ENCODE data around the gene KCTD15.

KCTD15 gene

DNA sequence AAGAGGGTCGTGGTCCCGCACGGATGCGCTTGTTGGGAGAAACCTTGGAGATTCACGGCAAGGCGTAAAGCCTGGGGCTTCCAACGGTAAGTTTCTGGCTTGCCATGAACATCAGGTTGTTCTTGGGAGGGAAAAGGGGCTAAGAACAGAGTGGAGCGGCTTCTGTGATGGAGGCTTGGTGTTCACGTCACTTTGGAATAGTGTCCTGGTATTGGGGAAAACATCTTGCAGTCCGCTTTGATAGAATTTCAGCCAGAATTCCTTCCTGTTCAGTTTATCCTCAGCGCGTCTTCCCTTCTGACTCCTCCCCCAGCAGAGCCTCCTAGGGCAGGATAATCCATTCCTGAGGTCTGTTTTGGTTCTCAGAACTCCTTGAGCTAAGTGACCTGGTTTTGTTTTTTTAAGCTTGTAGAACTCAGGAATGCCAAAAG lies 2.0 kb downstream of the KCTD15 start:
- no peak for DNase-seq

DNA sequence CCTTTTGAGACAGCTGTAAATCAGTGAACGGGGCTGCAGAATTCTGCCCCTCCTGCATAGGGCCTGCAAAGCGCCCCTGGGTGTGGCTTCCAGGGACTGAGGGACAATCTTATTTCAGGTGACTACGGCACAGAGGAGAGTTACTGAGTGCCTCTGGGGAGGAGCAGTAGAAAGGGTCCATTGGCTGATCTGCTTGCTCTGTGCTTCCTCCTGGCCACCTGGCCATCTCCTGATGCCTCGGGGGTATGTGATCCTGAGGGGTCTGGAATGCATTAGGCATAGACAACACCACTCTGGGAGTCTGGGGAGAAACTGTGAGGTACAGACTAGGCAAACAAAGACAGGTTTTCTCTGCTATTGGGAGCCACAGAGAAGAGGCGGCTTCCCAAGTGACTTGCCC lies 2.8 kb downstream of the KCTD15 start:
- DNase-seq, result no peak

DNA sequence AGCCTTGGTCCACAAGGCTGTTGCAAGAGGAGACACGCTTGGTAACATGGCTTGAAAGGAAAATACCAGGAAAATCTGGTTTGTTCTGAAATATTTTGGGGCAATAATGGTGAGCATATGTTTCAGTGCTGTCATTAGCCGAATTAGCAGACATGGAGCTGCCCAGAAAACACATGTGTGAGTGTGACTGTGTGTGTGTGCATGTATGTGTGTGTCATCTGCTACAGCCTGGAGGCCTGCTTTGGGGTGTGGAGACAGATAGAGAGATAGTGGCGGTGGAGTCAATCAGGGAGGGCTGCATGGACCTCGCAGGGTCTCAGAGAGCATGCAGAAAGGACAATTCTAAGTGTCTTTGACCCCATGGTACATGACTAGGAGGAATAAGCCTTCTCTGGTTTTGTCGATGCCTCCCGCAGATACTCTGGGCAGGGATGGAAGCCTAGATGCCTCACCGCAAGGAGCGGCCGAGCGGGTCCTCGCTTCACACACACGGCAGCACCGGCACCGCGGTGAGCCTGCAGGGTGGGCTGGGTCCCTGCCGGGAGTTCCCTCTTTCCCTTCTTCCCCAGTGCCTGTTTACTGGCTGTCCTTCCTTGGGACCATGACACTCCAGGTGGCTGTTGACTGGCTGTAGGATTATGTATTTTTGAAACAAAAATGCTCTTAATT lies 3.5 kb downstream of the KCTD15 start:
- DNase-seq, result no peak

- no peak for DNase-seq
These were observed 4.7 kb downstream of the KCTD15 start for GRCh38 chr19:33801411-33801810.

- no peak for DNase-seq
These were observed 5.3 kb downstream of the KCTD15 start for GRCh38 chr19:33802001-33802400.

DNA sequence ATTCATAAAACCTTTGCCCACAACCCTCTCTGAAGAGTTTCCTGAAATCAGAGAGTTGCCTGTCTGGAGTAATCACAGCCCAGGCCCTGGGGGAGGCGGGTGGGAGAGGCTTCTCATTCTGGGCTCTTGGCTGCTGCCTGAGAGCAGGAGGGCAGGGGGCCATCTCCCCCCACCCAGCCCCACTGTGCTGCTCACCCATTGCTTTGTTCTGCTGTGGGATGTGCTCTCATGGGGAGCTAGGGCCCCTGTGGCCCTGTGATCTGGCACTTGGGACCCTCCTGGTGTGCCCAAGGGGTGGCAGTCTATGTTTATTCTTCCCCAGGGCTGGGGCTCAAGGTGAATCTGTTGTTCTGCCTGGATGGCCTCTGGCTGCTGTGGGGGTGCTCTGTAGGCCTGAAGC lies 6.1 kb downstream of the KCTD15 start:
- no peak for DNase-seq

DNA sequence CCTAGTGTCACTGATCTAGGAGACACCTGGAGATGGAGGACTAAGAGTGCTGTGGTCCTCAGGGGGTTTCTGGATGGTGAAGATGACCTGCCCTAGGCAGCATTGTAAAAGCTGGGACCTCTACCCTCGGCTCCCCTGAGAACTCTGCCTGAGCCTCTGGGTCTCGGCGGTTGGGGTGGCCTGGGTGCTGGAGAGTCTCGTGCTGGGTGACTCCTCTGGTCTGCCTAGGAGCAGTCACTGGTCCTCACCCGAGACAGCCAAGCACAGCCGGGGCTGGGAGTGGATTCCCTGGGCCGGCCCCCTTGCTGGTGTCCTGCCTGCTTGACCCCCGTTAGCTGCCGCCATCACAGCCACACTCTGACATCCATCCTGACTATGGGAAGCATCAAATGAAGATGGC lies 6.7 kb downstream of the KCTD15 start:
- DNase-seq, result no peak

DNA sequence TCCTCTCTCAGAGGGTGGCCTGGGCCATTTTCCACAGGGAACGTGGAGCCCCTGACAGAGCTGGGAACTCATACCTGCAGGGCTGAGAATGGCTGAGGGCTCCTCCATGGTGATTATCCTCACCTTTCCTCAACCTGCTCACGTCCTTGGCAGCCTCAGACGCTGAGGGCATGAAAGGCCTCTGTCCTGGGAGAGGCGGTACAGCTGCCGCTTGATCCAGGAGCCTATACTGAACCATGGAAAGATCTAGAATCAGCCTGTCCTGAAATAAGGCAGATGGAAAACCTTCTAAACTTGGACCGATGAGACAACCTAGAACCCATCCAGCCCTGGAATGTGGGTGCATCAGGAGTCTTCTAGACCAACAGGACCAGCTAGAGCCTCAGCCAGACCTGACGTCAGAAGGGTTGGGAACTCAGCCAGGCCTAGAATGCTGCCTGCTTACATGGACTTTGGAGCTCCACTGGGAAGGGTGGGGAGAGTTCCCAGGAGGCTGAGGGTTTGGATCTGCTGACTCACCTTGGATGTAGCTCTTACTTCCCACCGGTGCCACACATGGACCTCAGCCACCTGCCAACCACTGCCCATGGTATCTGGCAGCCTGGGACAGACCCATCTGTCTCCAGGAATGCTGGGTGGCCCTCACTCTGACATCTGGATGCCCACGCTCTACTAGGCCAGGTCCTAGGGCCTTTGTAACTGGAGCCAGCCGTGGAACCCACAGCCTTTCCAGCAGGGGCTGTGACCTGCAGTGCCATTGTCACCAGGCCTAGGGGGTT lies 7.5 kb downstream of the KCTD15 start:
- DNase-seq, result no peak

DNA sequence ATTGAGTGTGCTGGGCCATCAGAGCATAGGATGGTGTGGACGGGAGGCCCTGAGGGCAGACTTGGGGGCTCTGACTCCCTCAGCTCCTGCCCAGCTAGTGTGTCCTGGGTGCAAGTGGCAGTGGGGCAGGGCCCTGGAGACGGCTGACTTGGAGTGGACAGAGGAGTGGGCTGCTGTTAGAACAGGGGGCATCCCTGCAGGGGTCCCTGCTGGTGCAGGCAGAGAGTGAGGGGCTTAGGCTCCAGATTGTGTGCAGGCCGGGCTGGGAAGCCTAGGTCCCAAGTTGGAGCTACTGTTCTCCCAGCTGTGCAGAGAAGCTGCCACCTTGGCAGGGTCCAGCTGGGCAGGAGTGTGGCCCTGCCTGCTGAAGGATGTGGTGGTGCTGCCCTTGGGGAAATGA lies 8.6 kb downstream of the KCTD15 start:
- DNase-seq, result no peak

- DNase-seq, result no peak
These were observed 9.3 kb downstream of the KCTD15 start for GRCh38 chr19:33805840-33806433.

DNA sequence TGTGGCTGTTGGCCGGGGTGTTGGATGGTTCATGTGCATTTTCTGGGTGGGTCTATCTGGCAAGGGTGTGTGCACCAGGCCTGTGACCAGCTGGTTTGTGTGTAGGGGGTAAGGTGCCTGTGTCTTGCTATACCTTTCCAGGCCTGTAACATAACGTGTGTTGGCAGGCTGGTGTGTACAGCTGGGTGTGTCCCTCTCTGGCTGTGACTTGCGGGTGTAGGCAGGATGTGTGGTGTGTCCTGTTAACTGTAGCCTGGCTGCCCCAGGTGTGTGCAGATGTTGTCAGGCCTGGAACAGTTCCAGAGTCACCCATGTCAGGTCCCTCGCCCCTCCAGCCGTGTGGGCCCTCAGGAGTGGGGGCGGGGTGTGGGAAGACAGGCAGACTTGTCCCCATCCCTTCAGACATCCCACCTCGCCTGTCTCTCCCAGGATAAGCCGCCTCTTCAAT lies 9.8 kb downstream of the KCTD15 start:
- DNase-seq, result peak; percentile 30

DNA sequence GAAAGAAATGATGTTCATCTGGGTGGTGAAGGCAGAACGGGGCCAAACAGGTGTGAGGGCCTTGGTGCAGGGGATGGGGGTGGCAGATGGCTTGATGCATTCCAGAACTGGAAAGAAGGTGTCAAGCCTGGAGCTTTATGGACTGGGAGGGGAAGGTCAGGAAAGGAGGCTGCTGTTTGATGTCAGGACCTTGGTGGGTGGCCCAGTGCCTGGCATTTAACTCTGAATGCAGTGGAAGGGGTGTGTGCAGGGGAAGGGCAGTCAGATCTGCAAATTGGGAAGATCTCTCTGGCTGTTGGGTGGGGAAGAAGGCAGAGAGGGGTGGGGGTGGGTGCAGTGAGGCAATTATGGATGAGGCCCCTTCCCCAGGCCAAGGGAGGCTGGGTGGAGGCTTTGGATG lies 11.7 kb downstream of the KCTD15 start:
- no peak for DNase-seq

- no peak for DNase-seq
These were observed 13.3 kb downstream of the KCTD15 start for GRCh38 chr19:33809960-33810359.

- no peak for DNase-seq
These were observed 14.2 kb downstream of the KCTD15 start for GRCh38 chr19:33810821-33811220.

DNA sequence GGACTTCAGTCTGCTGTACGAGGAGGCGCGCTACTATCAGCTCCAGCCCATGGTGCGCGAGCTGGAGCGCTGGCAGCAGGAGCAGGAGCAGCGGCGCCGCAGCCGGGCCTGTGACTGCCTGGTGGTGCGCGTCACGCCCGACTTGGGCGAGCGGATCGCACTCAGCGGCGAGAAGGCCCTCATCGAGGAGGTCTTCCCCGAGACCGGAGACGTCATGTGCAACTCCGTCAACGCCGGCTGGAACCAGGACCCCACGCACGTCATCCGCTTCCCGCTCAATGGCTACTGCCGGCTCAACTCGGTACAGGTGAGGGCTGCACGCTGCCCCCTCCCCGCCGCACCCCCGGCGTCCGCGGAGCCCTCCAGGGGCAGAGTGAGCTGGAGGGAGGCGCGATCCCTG lies 14.6 kb downstream of the KCTD15 start:
- no peak for DNase-seq

DNA sequence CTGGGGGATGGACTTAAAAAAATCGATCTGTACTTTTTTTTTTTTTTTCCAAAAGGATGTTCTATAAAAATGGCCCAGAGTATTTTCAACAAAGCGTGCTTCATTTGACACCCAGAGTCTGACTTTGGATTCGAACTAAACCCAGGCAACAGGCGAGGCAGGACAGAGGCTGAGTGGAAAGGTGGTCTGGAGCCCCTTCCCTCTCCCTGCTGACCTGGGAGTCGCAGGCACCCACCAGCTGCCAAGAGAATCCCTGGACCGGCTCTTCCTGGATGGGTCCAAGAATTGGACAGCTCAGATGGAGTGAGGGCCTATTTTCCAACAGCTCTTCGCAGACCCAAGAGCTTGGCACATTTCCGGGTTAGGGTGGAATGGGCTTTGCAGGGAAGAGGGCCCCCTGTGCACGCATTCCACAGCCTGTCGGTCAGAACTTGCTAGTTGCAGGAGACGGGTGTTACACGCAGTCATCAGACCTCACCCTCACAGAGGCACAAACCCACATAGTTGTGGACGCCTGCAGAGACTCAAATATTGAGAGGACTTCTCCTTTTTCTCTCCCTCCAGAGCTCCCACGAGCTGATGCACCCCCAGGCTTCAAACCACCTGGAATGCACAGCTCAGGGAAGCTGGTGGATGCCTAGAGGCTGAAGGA lies 15.2 kb downstream of the KCTD15 start:
- no peak for DNase-seq

DNA sequence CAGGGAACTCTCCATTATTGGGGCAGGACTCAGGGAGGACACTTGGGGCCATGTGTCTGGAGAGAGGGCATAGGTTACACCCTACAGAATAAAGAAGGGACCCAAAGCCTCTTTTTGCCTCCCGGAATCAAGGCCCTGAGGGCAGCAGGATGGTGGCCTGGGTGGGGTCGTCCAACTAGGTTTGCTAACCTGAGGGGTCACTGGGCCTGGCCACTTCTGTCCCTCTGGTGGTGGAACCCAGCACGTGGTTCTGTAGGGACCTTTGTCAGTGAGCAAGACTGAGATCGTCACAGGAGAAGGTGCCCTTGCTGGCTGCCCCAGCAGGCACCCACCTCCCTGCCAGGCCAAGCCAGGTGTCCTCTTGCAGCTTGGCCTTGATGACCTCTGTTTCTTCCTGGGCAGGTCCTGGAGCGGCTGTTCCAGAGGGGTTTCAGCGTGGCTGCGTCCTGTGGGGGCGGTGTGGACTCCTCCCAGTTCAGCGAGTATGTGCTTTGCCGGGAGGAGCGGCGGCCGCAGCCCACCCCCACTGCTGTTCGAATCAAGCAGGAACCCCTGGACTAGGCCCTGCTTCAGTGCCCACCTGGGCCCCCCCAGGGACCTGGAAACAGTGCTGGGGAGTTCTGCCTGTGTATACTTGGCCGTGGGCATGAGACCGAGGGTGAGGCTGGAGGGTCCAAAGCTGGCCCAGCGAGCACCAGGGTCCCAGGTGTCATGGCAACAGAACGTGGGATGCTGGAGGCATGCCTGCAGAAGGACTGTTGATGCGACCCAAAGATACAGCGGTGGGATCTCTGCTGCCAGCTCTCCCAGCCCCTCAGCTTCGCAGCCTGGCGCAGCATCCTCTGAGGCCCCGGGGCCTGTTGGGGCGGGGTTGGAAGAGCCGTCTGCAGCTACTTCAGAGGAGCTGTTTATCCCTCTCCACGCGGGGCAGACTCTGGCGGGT lies 16.0 kb downstream of the KCTD15 start:
- DNase-seq, result no peak

- DNase-seq, result no peak
These were observed 16.9 kb downstream of the KCTD15 start for GRCh38 chr19:33813391-33814101.

- DNase-seq, result no peak
These were observed 17.8 kb downstream of the KCTD15 start for GRCh38 chr19:33814181-33815165.
